UCSD-AML1 (cell line): ENCODE data around the gene RRP8.

ENCODE experiments used
- DNase-seq: peaks from one replicate; lab custom pipeline; 2025; ENCODE audit not compliant: unreplicated experiment; lab: John Stamatoyannopoulos, UW

The RRP8 gene

GRCh38 chr11:6604790-6605189, 1.4 kb upstream of the RRP8 start:
- DNase-seq = no peak

- DNase-seq = peak; percentile 69
Observed at GRCh38 chr11:6604081-6604626, 738 bp upstream of the RRP8 start.

- no peak for DNase-seq
Observed at GRCh38 chr11:6602096-6602940, 1.1 kb downstream of the RRP8 start.

GRCh38 chr11:6601041-6601461, 2.4 kb downstream of the RRP8 start:
- no peak for DNase-seq

- no peak for DNase-seq
Observed at GRCh38 chr11:6599881-6600390, 3.5 kb downstream of the RRP8 start.

- DNase-seq = no peak
Observed at GRCh38 chr11:6599449-6599848, 4.0 kb downstream of the RRP8 start.

- DNase-seq = no peak
Observed at GRCh38 chr11:6598555-6598954, 4.9 kb downstream of the RRP8 start.

GRCh38 chr11:6596239-6596877, 7.1 kb downstream of the RRP8 start:
- no peak for DNase-seq

- DNase-seq = no peak
Observed at GRCh38 chr11:6594142-6594768, 9.2 kb downstream of the RRP8 start.

GRCh38 chr11:6588018-6588417, 15.4 kb downstream of the RRP8 start:
- no peak for DNase-seq

GRCh38 chr11:6587360-6587953, 16.0 kb downstream of the RRP8 start:
- DNase-seq = no peak

- DNase-seq = no peak
Observed at GRCh38 chr11:6586434-6587359, 16.7 kb downstream of the RRP8 start.

GRCh38 chr11:6584528-6584927, 18.9 kb downstream of the RRP8 start:
- no peak for DNase-seq

GRCh38 chr11:6583584-6583983, 19.8 kb downstream of the RRP8 start:
- no peak for DNase-seq

GRCh38 chr11:6579681-6580080, 23.7 kb downstream of the RRP8 start:
- no peak for DNase-seq

GRCh38 chr11:6578134-6578533, 25.3 kb downstream of the RRP8 start:
- DNase-seq = no peak

GRCh38 chr11:6576471-6577373, 26.7 kb downstream of the RRP8 start:
- no peak for DNase-seq

- no peak for DNase-seq
Observed at GRCh38 chr11:6574816-6575715, 28.4 kb downstream of the RRP8 start.
